ENCODE measurements around the gene BARX1. TPM values are rescaled to one million over a fixed set of nuclear protein-coding genes. Genes with fewer than 3 reads are reported as not detected.

The BARX1 gene
- total and polyA plus RNA-seq, 7 donors: not detected

DNA sequence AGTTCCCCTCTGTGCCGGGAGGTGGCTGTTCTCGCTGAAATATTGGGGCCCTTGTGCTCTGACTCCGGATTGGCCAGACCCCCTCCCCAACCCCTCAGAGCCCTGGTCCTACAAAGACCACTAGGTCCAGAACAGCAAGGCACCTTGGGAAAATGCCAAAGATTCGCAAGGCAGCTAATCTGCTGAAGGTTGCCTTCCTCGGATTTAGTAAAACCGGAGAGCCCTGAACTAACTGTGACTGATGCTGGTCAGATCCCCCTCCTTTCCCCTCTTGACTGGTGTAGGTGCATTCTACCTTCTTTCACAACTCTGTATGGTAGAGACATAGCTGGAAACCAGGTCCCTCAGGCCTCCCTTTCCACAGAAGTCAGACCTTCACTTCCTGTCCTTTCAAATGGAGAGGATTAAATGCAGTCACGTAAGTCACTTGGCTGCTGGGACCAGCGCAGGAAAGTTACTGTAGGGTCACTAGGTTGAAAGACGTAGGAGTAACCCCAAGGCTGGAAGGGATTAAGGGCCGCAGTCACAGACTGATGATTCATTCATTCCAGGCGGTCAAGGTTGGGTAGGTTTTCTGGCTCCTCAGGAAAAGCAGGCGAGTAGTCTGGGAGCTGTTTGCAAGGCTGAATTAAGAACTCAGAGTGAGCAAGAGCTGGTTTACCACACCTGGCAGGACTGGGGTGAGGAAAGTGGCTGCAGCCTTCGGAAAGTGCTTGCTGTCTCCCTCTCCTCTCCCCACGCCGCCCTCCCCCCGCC lies 5.3 kb downstream of the BARX1 start:
- Histone ChIP-seq H3K27ac (no peak overlapping the region), H3K4me3 (no peak overlapping the region), H3K4me1 (peaks cover 33% of the 10 kb centered on the region), H3K36me3 (ENCODE audit: insufficient read depth in 1 of 2, low read depth in 1 of 2) (no peaks in the 10 kb centered on the region), H3K27me3 (ENCODE audit: insufficient read depth in 3 of 3, low read length in 2 of 3) (peaks cover 0 to 97% (median 67%) of the 10 kb centered on the region in 3 donors), H3K9me3 (no peaks in the 10 kb centered on the region)
- 46 to 59% (median 49%) methylated on average over 13 to 16 of the region's 16 CpGs for WGBS, 3 donors
- DNase-seq (no peak), ATAC-seq (no peak)
- TF ChIP-seq, protein P1, sequence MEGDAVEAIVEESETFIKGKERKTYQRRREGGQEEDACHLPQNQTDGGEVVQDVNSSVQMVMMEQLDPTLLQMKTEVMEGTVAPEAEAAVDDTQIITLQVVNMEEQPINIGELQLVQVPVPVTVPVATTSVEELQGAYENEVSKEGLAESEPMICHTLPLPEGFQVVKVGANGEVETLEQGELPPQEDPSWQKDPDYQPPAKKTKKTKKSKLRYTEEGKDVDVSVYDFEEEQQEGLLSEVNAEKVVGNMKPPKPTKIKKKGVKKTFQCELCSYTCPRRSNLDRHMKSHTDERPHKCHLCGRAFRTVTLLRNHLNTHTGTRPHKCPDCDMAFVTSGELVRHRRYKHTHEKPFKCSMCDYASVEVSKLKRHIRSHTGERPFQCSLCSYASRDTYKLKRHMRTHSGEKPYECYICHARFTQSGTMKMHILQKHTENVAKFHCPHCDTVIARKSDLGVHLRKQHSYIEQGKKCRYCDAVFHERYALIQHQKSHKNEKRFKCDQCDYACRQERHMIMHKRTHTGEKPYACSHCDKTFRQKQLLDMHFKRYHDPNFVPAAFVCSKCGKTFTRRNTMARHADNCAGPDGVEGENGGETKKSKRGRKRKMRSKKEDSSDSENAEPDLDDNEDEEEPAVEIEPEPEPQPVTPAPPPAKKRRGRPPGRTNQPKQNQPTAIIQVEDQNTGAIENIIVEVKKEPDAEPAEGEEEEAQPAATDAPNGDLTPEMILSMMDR (IDR thresholded peaks at IDR 0.05): no peak
- intact Hi-C loops (cut with DNase I): no loop called here

DNA sequence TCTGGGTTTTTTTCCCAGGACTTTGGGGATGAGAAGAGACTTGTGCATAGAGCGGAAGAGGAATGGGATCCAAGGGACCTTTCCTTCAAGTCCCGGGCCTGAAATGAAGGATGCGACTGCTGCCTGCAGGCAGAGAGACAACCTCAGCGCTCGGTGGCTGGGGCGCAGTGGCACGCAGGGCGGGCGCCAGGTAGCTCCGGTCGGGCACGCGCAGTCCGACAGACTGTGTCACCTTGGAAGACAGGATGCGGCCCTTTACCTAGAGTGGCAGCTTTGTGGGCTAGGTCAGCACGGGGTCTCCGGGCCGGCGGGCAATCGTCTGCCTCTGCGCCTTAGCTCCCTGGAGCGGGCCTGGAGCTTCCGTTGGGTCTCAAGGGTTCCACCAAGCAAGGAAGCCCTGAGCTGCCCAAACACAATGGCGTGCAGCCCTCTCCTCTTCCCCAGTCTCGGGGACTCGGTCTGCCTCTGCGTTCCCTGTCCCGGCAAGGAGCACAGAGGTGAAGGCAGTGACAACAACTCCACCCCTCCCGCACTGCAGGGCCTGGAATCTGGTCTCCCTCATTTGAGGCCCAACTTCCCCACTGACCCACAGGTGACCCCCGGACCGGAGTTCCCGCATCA lies 6.0 kb downstream of the BARX1 start:
- Histone ChIP-seq H3K4me3 (no peak overlapping the region), H3K27me3 (ENCODE audit: insufficient read depth in 3 of 3, low read length in 2 of 3) (peaks cover 0 to 98% (median 63%) of the 10 kb centered on the region in 3 donors), H3K36me3 (ENCODE audit: insufficient read depth in 1 of 2, low read depth in 1 of 2) (no peaks in the 10 kb centered on the region), H3K9me3 (no peaks in the 10 kb centered on the region), H3K4me1 (peaks cover 33% of the 10 kb centered on the region), H3K27ac (no peak overlapping the region)
- TF ChIP-seq, protein P1 (IDR thresholded peaks at IDR 0.05): no peak
- WGBS, 3 donors: 23 to 41% (median 25%) methylated on average over 32 of the region's 32 CpGs
- ATAC-seq: no peak
- intact Hi-C loops (cut with DNase I): no loop called here
- no peak for DNase-seq

DNA sequence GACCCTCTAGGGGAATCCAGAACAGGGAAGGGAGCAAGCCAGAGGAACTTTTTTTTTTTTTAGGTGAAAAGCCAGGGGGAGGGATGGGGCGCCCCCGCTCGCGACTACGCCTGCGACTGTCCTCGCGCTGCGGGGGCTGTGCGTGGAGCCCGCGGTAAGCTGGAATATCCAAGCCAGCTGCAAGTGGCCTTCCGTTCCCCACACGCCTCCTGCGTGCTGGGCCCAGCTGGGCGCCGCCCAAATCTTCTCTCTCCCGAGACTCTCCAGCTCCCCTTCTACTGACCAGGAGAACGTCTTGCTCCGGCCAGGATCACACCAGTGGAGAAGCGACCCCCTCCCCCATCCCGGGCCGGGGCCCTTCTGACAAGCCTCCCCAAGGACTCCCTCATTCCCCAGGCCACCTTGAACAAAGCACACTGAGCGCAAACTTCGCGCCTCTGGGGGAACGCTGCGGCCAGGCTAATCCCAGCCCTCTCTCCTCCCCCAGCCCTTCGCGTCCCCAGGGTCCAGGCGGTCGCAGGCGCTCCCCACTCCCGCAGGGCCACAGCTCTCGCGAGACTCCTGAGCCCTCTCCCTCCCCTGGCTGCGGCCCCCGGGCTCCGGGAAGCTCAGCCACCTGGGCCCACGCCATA lies 6.6 kb downstream of the BARX1 start:
- no peak for ATAC-seq
- H3K27ac ChIP-seq: no peak overlapping the region
- no peak for DNase-seq
- no peaks in the 10 kb centered on the region for H3K9me3 ChIP-seq
- 2 to 4% (median 2%) methylated on average over 29 to 40 of the region's 40 CpGs for WGBS, 3 donors
- TF ChIP-seq, protein P1 (IDR thresholded peaks at IDR 0.05): no peak
- H3K27me3 ChIP-seq (ENCODE audit: insufficient read depth in 3 of 3, low read length in 2 of 3): peaks cover 0 to 98% (median 58%) of the 10 kb centered on the region in 3 donors
- H3K4me1 ChIP-seq: peaks cover 33% of the 10 kb centered on the region
- peak overlapping the region; percentile 18 for H3K4me3 ChIP-seq
- intact Hi-C loops (cut with DNase I): no loop called here
- H3K36me3 ChIP-seq (ENCODE audit: insufficient read depth in 1 of 2, low read depth in 1 of 2): no peaks in the 10 kb centered on the region

DNA sequence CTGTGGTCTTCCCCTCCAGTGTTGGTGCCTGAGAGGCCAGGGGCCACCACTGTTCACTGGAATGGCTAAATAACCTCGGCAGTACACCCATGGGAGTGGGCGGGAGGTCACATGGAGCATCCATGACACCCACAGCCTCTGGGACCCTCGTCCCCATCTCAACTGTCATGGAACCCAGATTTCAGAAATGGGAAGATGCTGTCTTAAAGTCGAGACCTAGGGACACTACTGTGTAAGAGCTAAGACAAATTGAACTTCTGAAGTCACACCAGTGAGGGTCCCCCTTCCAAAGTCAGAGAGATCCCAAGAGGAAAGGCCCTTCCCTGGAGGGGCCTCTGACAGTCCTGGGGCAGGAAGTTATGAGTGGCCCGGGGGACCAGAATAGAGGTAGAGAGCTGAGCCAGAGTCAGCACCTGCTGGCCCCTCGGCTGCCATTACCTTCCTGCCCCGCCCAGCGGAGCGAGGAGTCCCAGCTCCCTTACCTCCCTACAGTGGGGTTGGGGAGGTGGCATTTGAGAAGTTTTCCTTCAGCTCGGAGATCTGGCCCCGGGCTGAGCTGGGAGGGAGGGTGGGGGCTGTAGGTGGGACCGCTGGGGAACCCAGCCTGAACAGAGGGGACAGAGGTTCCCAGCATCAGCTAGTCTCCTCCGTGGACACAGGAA lies 7.6 kb downstream of the BARX1 start:
- no peaks in the 10 kb centered on the region for H3K9me3 ChIP-seq
- H3K36me3 ChIP-seq (ENCODE audit: insufficient read depth in 1 of 2, low read depth in 1 of 2): no peaks in the 10 kb centered on the region
- DNase-seq: no peak
- H3K27me3 ChIP-seq (ENCODE audit: insufficient read depth in 3 of 3, low read length in 2 of 3): peaks cover 0 to 95% (median 51%) of the 10 kb centered on the region in 3 donors
- no peak for ATAC-seq
- no peak overlapping the region for H3K27ac ChIP-seq
- H3K4me1 ChIP-seq: peaks cover 29% of the 10 kb centered on the region
- WGBS, 3 donors: 25 to 37% (median 28%) methylated on average over 13 of the region's 13 CpGs
- intact Hi-C loops (cut with DNase I): no loop called here
- H3K4me3 ChIP-seq: no peak overlapping the region
- TF ChIP-seq, protein P1 (IDR thresholded peaks at IDR 0.05): no peak
